DND-41 (cell line): ENCODE data around the gene GET4.

Source experiments
- ATAC-seq: fragments of 200-7000 bp; cut with Tn5 transposase; 3 replicates; pipeline ENCODE4 v1.9.1; 2021; ENCODE audit warnings: low read depth; ENCODE audit not compliant: insufficient read depth
- DNase-seq: peaks from one replicate; pipeline ENCODE4 v3.0.0-alpha.2; 2020
- H2AFZ ChIP-seq: 2 replicates; pipeline ENCODE4 v1.6.0; 2012; ENCODE audit warnings: low read depth, low read length
- H3K27ac ChIP-seq: 2 replicates; pipeline ENCODE4 v1.5.1; 2012; ENCODE audit warnings: low read length, inconsistent platforms
- H3K27me3 ChIP-seq: fragments of 200-600 bp; sonication (generic); 2 replicates; pipeline ENCODE4 v1.6.0; 2012; ENCODE audit warnings: low read length, mild to moderate bottlenecking, inconsistent platforms; ENCODE audit not compliant: insufficient read depth, poor library complexity
- H3K36me3 ChIP-seq: 2 replicates; pipeline ENCODE4 v1.5.1; 2012; ENCODE audit warnings: low read length, inconsistent platforms; ENCODE audit not compliant: insufficient read depth
- H3K4me1 ChIP-seq: 2 replicates; pipeline ENCODE4 v1.5.1; 2012; ENCODE audit warnings: mild to moderate bottlenecking, low read length; ENCODE audit not compliant: insufficient read depth
- H3K4me2 ChIP-seq: 2 replicates; pipeline ENCODE4 v1.6.0; 2012; ENCODE audit warnings: mild to moderate bottlenecking, moderate library complexity, low read length, inconsistent platforms; ENCODE audit not compliant: insufficient read depth
- H3K4me3 ChIP-seq, 2 experiments: fragments of 200-600 bp in 1 of 2; shearing (Covaris generic) in 1 of 2; 2 replicates each; pipeline ENCODE4 v1.5.1; 2012 to 2016; ENCODE audit warnings: inconsistent platforms in 2 of 2, low read length in 2 of 2, mild to moderate bottlenecking in 2 of 2, low read depth in 1 of 2, moderate library complexity in 1 of 2
- H3K79me2 ChIP-seq: 2 replicates; pipeline ENCODE4 v1.6.0; 2012; ENCODE audit warnings: low read length, inconsistent platforms; ENCODE audit not compliant: insufficient read depth
- H3K9ac ChIP-seq: 2 replicates; pipeline ENCODE4 v1.6.0; 2012; ENCODE audit warnings: low read depth, mild to moderate bottlenecking, inconsistent platforms, low read length, moderate library complexity
- H3K9me3 ChIP-seq: 2 replicates; pipeline ENCODE4 v1.5.1; 2012; ENCODE audit warnings: low read length, moderate library complexity, mild to moderate bottlenecking, inconsistent platforms; ENCODE audit not compliant: insufficient read depth, severe bottlenecking
- H4K20me1 ChIP-seq: 2 replicates; pipeline ENCODE4 v1.6.0; 2012; ENCODE audit warnings: low read length; ENCODE audit not compliant: insufficient read depth
- CTCF ChIP-seq: IDR thresholded peaks from 2 replicates; pipeline ENCODE4 v1.5.1; 2012; ENCODE audit warnings: borderline replicate concordance, low read length, moderate library complexity, mild to moderate bottlenecking; ENCODE audit not compliant: poor library complexity, severe bottlenecking; ENCODE audit errors: extremely low read depth
- EZH2 ChIP-seq: IDR thresholded peaks from 3 replicates; pipeline ENCODE4 v1.6.1; 2012; ENCODE audit warnings: borderline replicate concordance, low read depth, mild to moderate bottlenecking, moderate library complexity, low read length, inconsistent platforms; ENCODE audit not compliant: severe bottlenecking

GET4 gene

GRCh38 chr7:899806-900205 is 23.5 kb downstream of the GET4 start:
- TF ChIP-seq CTCF (no peak), EZH2 (no peak)
- DNase-seq, result no peak
- H4K20me1 ChIP-seq, result peaks cover 22% of the 10 kb centered on the region
- no peak overlapping the region for H3K4me2 ChIP-seq
- H3K27ac ChIP-seq, result no peak overlapping the region
- no peak overlapping the region for H2AFZ ChIP-seq
- H3K79me2 ChIP-seq, result no peaks in the 10 kb centered on the region
- ATAC-seq, result no peak
- no peaks in the 10 kb centered on the region for H3K9me3 ChIP-seq
- H3K4me3 ChIP-seq, result no peak overlapping the region
- no peaks in the 10 kb centered on the region for H3K4me1 ChIP-seq
- no peaks in the 10 kb centered on the region for H3K27me3 ChIP-seq
- peaks cover 32% of the 10 kb centered on the region for H3K36me3 ChIP-seq
- no peak overlapping the region for H3K9ac ChIP-seq

GRCh38 chr7:900331-901040 is 24.1 kb downstream of the GET4 start:
- Histone ChIP-seq H4K20me1 (peaks cover 15% of the 10 kb centered on the region), H3K36me3 (peaks cover 25% of the 10 kb centered on the region), H3K4me3 (no peak overlapping the region), H2AFZ (no peak overlapping the region), H3K9ac (no peak overlapping the region), H3K27me3 (no peaks in the 10 kb centered on the region), H3K27ac (no peak overlapping the region), H3K4me1 (no peaks in the 10 kb centered on the region), H3K4me2 (no peak overlapping the region), H3K79me2 (no peaks in the 10 kb centered on the region), H3K9me3 (no peaks in the 10 kb centered on the region)
- TF ChIP-seq CTCF, result no peak
- no peak for TF ChIP-seq EZH2
- ATAC-seq (no peak), DNase-seq (no peak)

DNA sequence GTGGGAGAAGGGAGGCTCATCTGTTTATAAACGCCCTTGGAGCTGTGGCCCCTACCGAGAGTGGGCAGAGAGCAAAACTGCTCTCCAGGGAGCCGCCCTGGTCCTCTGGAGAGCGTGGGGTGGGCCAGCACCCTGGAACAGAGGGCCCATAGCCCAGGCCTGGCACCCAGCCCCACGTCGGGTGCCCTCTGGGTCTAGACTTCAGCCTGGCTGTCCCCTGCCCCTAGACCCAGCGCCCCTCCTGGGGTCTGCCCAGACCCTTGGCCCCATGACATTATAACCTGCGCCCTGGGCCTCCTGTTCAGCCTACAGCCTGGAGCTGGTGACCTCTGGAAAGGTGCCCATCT is 24.7 kb downstream of the GET4 start:
- H3K36me3 ChIP-seq, result peaks cover 20% of the 10 kb centered on the region
- no peak overlapping the region for H3K9ac ChIP-seq
- peaks cover 11% of the 10 kb centered on the region for H4K20me1 ChIP-seq
- H3K27ac ChIP-seq, result no peak overlapping the region
- no peaks in the 10 kb centered on the region for H3K4me1 ChIP-seq
- H3K79me2 ChIP-seq, result no peaks in the 10 kb centered on the region
- no peak overlapping the region for H3K4me3 ChIP-seq
- no peak overlapping the region for H2AFZ ChIP-seq
- no peak for DNase-seq
- no peak for ATAC-seq
- TF ChIP-seq CTCF (no peak), EZH2 (no peak)
- H3K27me3 ChIP-seq, result no peaks in the 10 kb centered on the region
- no peak overlapping the region for H3K4me2 ChIP-seq
- no peaks in the 10 kb centered on the region for H3K9me3 ChIP-seq
